Measurements from ENCODE around the gene NFE2L2.

GRCh38 chr2:177285892-177286715 is 21.6 kb upstream of the NFE2L2 start:
- no peak for TF ChIP-seq CTCF (IDR thresholded peaks at IDR 0.05)
- no peak for TF ChIP-seq POLR2A (IDR thresholded peaks at IDR 0.05)
